ENCODE measurements around the gene SMAD6. TPM values are rescaled to one million over a fixed set of nuclear protein-coding genes. Genes with fewer than 3 reads are reported as not detected.

Gene SMAD6
- total and polyA plus RNA-seq, 2 experiments from 2014 or later = 3.6 to 32.9 TPM

GRCh38 chr15:66721501-66721937 lies 19.5 kb downstream of the SMAD6 start:
- H2AFZ ChIP-seq = no peak overlapping the region
- H3K9me2 ChIP-seq (ENCODE audit: insufficient read depth) = no peaks in the 10 kb centered on the region
- H3K4me3 ChIP-seq = no peak overlapping the region
- no peaks in the 10 kb centered on the region for H3K27me3 ChIP-seq (replicated peaks; ENCODE audit: insufficient read depth)
- H3F3A ChIP-seq (ENCODE audit: insufficient read depth) = peaks cover 47% of the 10 kb centered on the region
- in situ Hi-C loops (cut with MboI) = no loop called here
- H3K4me2 ChIP-seq (ENCODE audit: unreplicated experiment) = no peak overlapping the region
- no peaks in the 10 kb centered on the region for H3K9me3 ChIP-seq (ENCODE audit: low read depth)
- 0 out of 2 replicates have a peak, but pooled peaks cover 5% of the 10 kb centered on the region for H3K36me3 ChIP-seq (ENCODE audit: low read depth)
- peaks cover 39% of the 10 kb centered on the region for H3K4me1 ChIP-seq (ENCODE audit: insufficient read depth)
- 65 to 69% methylated on average over 4 of the region's 4 CpGs for WGBS, 2 experiments (ENCODE audit: low coverage in 1 of 2, low lambda C conversion rate in 2 of 2, missing lambda C conversion rate in 2 of 2)
- peaks cover 97% of the 10 kb centered on the region for H3K79me2 ChIP-seq (ENCODE audit: insufficient read depth)
- no peaks in the 10 kb centered on the region for H4K20me1 ChIP-seq (ENCODE audit: insufficient read depth)
- TF ChIP-seq EZH2 (IDR thresholded peaks at IDR 0.05; ENCODE audit: insufficient read depth, poor library complexity, severe bottlenecking) (no peak), EZH2phosphoT487 (IDR thresholded peaks at IDR 0.05; ENCODE audit: insufficient read depth, low read depth) (no peak)
- peak; percentile 76 for DNase-seq
- H3K27ac ChIP-seq = peak overlapping the region; percentile 85
- peak overlapping the region; percentile 36; the same call in 1 of the 2 replicates for H3K9ac ChIP-seq

GRCh38 chr15:66721954-66722353 lies 19.9 kb downstream of the SMAD6 start:
- Histone ChIP-seq H3K9ac (no peak overlapping the region), H3K9me3 (ENCODE audit: low read depth) (no peaks in the 10 kb centered on the region), H3K36me3 (ENCODE audit: low read depth) (0 out of 2 replicates have a peak, but pooled peaks cover under 1% of the 10 kb centered on the region), H3F3A (ENCODE audit: insufficient read depth) (peaks cover 47% of the 10 kb centered on the region), H3K27me3 (replicated peaks; ENCODE audit: insufficient read depth) (no peaks in the 10 kb centered on the region), H3K27ac (no peak overlapping the region), H3K4me2 (ENCODE audit: unreplicated experiment) (no peak overlapping the region), H3K4me1 (ENCODE audit: insufficient read depth) (peaks cover 39% of the 10 kb centered on the region), H4K20me1 (ENCODE audit: insufficient read depth) (no peaks in the 10 kb centered on the region), H3K79me2 (ENCODE audit: insufficient read depth) (peaks cover 97% of the 10 kb centered on the region), H2AFZ (no peak overlapping the region), H3K4me3 (no peak overlapping the region), H3K9me2 (ENCODE audit: insufficient read depth) (no peaks in the 10 kb centered on the region)
- WGBS, 2 experiments (ENCODE audit: low coverage in 1 of 2, low lambda C conversion rate in 2 of 2, missing lambda C conversion rate in 2 of 2) = 70 to 73% methylated on average over 6 of the region's 6 CpGs
- DNase-seq = no peak
- in situ Hi-C loops (cut with MboI) = no loop called here
- no peak for TF ChIP-seq EZH2phosphoT487 (IDR thresholded peaks at IDR 0.05; ENCODE audit: insufficient read depth, low read depth)
- no peak for TF ChIP-seq EZH2 (IDR thresholded peaks at IDR 0.05; ENCODE audit: insufficient read depth, poor library complexity, severe bottlenecking)

- Histone ChIP-seq H3K36me3 (ENCODE audit: low read depth) (no peaks in the 10 kb centered on the region), H3K27ac (no peak overlapping the region)
- no peak for TF ChIP-seq EZH2 (IDR thresholded peaks at IDR 0.05; ENCODE audit: insufficient read depth, poor library complexity, severe bottlenecking)
- no peak for TF ChIP-seq EZH2phosphoT487 (IDR thresholded peaks at IDR 0.05; ENCODE audit: insufficient read depth, low read depth)
These were observed 20.9 kb downstream of the SMAD6 start for GRCh38 chr15:66722757-66723540.

GRCh38 chr15:66723826-66724731 lies 22.0 kb downstream of the SMAD6 start:
- H3K36me3 ChIP-seq (ENCODE audit: low read depth) = no peaks in the 10 kb centered on the region
- peaks cover 39% of the 10 kb centered on the region for H3F3A ChIP-seq (ENCODE audit: insufficient read depth)
- in situ Hi-C loops (cut with MboI) = no loop called here
- peak; percentile 23 for DNase-seq
- H4K20me1 ChIP-seq (ENCODE audit: insufficient read depth) = no peaks in the 10 kb centered on the region
- H3K9ac ChIP-seq = no peak overlapping the region
- WGBS, 2 experiments (ENCODE audit: low coverage in 1 of 2, low lambda C conversion rate in 2 of 2, missing lambda C conversion rate in 2 of 2) = 90 to 97% methylated on average over 1 of the region's 1 CpG
- TF ChIP-seq EZH2phosphoT487 (IDR thresholded peaks at IDR 0.05; ENCODE audit: insufficient read depth, low read depth) (no peak), EZH2 (IDR thresholded peaks at IDR 0.05; ENCODE audit: insufficient read depth, poor library complexity, severe bottlenecking) (no peak)
- no peaks in the 10 kb centered on the region for H3K27me3 ChIP-seq (replicated peaks; ENCODE audit: insufficient read depth)
- peaks cover 97% of the 10 kb centered on the region for H3K79me2 ChIP-seq (ENCODE audit: insufficient read depth)
- H3K9me2 ChIP-seq (ENCODE audit: insufficient read depth) = no peaks in the 10 kb centered on the region
- H3K4me1 ChIP-seq (ENCODE audit: insufficient read depth) = peaks cover 38% of the 10 kb centered on the region
- H3K27ac ChIP-seq = no peak overlapping the region
- no peak overlapping the region for H2AFZ ChIP-seq
- H3K9me3 ChIP-seq (ENCODE audit: low read depth) = no peaks in the 10 kb centered on the region
- no peak overlapping the region for H3K4me3 ChIP-seq
- H3K4me2 ChIP-seq (ENCODE audit: unreplicated experiment) = no peak overlapping the region

More at GRCh38 chr15:66722757-66723540, 20.9 kb downstream of the SMAD6 start:
- Histone ChIP-seq H3K79me2 (ENCODE audit: insufficient read depth) (peaks cover 97% of the 10 kb centered on the region), H3K9me3 (ENCODE audit: low read depth) (no peaks in the 10 kb centered on the region), H3K4me1 (ENCODE audit: insufficient read depth) (peaks cover 39% of the 10 kb centered on the region), H3K9me2 (ENCODE audit: insufficient read depth) (no peaks in the 10 kb centered on the region), H2AFZ (no peak overlapping the region), H3K4me2 (ENCODE audit: unreplicated experiment) (no peak overlapping the region), H3F3A (ENCODE audit: insufficient read depth) (peaks cover 40% of the 10 kb centered on the region), H3K9ac (no peak overlapping the region), H3K27me3 (replicated peaks; ENCODE audit: insufficient read depth) (no peaks in the 10 kb centered on the region), H3K4me3 (no peak overlapping the region), H4K20me1 (ENCODE audit: insufficient read depth) (no peaks in the 10 kb centered on the region)
- no peak for DNase-seq
- in situ Hi-C loops (cut with MboI) = no loop called here
- WGBS, 2 experiments (ENCODE audit: low coverage in 1 of 2, low lambda C conversion rate in 2 of 2, missing lambda C conversion rate in 2 of 2) = 59 to 61% methylated on average over 5 of the region's 5 CpGs
